Sigmoid colon (tissue), 7 donors: ENCODE results near the gene ETV3L. TPM values are rescaled to one million over a fixed set of nuclear protein-coding genes. Genes with fewer than 3 reads are reported as not detected.

Experiments
- DNase-seq: peaks from one replicate; pipeline ENCODE4 v3.0.0-alpha.2; 2019
- H3K27ac ChIP-seq, 4 donors: fragments of 200-600 bp; sonication (generic); one replicate each; pipeline ENCODE4 v1.5.1; 2016 to 2019; ENCODE audit warnings: mild to moderate bottlenecking in 1 of 4
- H3K27me3 ChIP-seq, 3 donors: fragments of 200-600 bp; sonication (generic); one replicate each; pipeline ENCODE4 v1.5.1; 2019; ENCODE audit warnings: mild to moderate bottlenecking in 1 of 3
- H3K36me3 ChIP-seq, 4 donors: fragments of 200-600 bp; sonication (generic); one replicate each; pipeline ENCODE4 v1.5.1; 2016 to 2019
- H3K4me1 ChIP-seq, 4 donors: fragments of 200-600 bp; sonication (generic); one replicate each; pipeline ENCODE4 v1.5.1; 2017 to 2019
- H3K4me3 ChIP-seq, 4 donors: fragments of 200-600 bp; sonication (generic); one replicate each; pipeline ENCODE4 v1.5.1; 2017 to 2019; ENCODE audit warnings: mild to moderate bottlenecking in 2 of 4, moderate library complexity in 1 of 4
- H3K9me3 ChIP-seq, 4 donors: fragments of 200-600 bp in 3 of 4; sonication (generic) in 3 of 4; one replicate each; pipeline versions ENCODE4 v1.5.1 to v1.6.1; 2013 to 2019
- EP300 ChIP-seq, 4 donors: sonication (generic); formaldehyde crosslinking; IDR thresholded peaks; one replicate each; pipeline ENCODE4 v1.6.1; 2017; ENCODE audit warnings: antibody characterized with exemption in 4 of 4
- POLR2A ChIP-seq, 2 donors: fragments of 450-650 bp; IDR thresholded peaks; one replicate each; pipeline ENCODE4 v1.6.1; 2016; ENCODE audit warnings: antibody characterized with exemption in 2 of 2, mild to moderate bottlenecking in 2 of 2, moderate library complexity in 2 of 2
- POLR2AphosphoS5 ChIP-seq, 4 donors: sonication (generic); formaldehyde crosslinking; IDR thresholded peaks; one replicate each; pipeline ENCODE4 v1.6.1; 2017; ENCODE audit warnings: antibody characterized with exemption in 4 of 4
- WGBS, 2 donors: extraction: QIAGEN DNeasy Blood & Tissue Kit; methylation state at CpG; one replicate each; pipeline ENCODE4 v1.1.7; 2013; 5-methylcytosine and 5-hydroxymethylcytosine counted together
- intact Hi-C: fragments of 100-400 bp; cut with DNase I; formaldehyde crosslinking; loops from one replicate; pipeline ENCODE4 v1.15.1; 2023
- polyA plus RNA-seq, 3 donors: library from polyadenylated mRNA; stranded (reverse); fragments of 200-250 nt; gene quantifications; one replicate each; pipeline ENCODE4 v1.2.3, GENCODE V29; 2013
- total RNA-seq, 4 donors: library from RNA; depleted of rRNA; stranded (reverse); fragments of >200 nt; gene quantifications; one replicate each; pipeline ENCODE4 v1.1.0, GENCODE V29; 2016
- TF ChIP-seq, protein P1 (sequence below), 4 experiments: fragments of 450-650 bp in 3 of 4; fragments of 200-600 bp in 1 of 4; IDR thresholded peaks; one replicate each; pipeline ENCODE4 v1.5.1; 2016 to 2019; ENCODE audit warnings: antibody characterized with exemption in 4 of 4, mild to moderate bottlenecking in 3 of 4, moderate library complexity in 2 of 4
- donor health status: healthy with polysubstance abuse.
- donor health status: Bipolar disorder and iron deficiency.
- donor health status: healthy.

Gene ETV3L
- total and polyA plus RNA-seq, 7 donors: 0.03 TPM; not detected in 6

DNA sequence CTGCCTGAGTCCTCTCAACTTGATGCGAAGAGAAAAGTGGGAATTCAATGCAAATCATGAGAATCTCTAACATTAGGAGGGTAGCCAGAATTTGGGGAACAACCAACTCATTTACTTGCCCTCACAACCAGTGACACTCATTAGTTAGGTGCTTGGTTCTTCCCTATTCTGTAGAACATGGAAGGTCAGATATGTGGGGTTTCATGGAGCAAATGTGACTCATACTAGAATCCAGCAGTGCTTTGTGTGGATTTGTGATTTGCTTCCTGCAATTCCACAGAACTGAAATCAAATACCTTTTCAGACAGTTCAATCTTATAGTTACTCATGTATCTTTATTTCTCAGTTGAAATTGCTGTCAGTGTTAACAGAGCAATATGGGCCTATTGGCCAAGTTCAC, 45.5 kb upstream of the ETV3L start:
- Histone ChIP-seq H3K27me3 (peaks cover 0 to 4% (median 0%) of the 10 kb centered on the region in 3 donors), H3K36me3 (no peaks in the 10 kb centered on the region), H3K27ac (no peak overlapping the region), H3K4me1 (no peaks in the 10 kb centered on the region), H3K4me3 (no peak overlapping the region), H3K9me3 (no peaks in the 10 kb centered on the region)
- DNase-seq: no peak
- WGBS, 2 donors: 97% methylated on average over 1 of the region's 1 CpG
- TF ChIP-seq POLR2AphosphoS5 (IDR thresholded peaks at IDR 0.05) (no peak), POLR2A (IDR thresholded peaks at IDR 0.05) (no peak), EP300 (IDR thresholded peaks at IDR 0.05) (no peak)
- TF ChIP-seq, protein P1, sequence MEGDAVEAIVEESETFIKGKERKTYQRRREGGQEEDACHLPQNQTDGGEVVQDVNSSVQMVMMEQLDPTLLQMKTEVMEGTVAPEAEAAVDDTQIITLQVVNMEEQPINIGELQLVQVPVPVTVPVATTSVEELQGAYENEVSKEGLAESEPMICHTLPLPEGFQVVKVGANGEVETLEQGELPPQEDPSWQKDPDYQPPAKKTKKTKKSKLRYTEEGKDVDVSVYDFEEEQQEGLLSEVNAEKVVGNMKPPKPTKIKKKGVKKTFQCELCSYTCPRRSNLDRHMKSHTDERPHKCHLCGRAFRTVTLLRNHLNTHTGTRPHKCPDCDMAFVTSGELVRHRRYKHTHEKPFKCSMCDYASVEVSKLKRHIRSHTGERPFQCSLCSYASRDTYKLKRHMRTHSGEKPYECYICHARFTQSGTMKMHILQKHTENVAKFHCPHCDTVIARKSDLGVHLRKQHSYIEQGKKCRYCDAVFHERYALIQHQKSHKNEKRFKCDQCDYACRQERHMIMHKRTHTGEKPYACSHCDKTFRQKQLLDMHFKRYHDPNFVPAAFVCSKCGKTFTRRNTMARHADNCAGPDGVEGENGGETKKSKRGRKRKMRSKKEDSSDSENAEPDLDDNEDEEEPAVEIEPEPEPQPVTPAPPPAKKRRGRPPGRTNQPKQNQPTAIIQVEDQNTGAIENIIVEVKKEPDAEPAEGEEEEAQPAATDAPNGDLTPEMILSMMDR (IDR thresholded peaks at IDR 0.05): no peak
- intact Hi-C loops: no loop called here

DNA sequence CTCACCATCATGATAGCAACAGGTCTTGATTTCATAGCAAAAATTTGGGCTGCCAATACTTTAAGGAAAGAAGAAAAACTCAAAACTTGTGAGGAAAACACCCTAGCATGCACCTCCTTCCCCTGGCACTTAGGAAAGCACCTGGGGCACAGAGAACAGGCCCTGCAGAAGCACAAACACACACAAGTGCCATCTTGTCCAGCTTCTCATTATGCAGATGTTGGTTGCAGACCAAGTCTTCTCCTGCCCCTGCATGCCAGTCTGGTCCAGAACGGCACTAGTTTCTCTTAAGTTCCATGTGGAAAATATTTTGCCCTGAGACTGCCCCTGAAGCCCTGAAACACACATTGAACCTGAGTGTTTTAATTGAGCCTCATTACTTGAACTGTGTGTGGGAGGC, 44.9 kb upstream of the ETV3L start:
- no peak overlapping the region for H3K27ac ChIP-seq
- intact Hi-C loops: no loop called here
- no peaks in the 10 kb centered on the region for H3K4me1 ChIP-seq
- no peaks in the 10 kb centered on the region for H3K27me3 ChIP-seq
- H3K36me3 ChIP-seq: no peaks in the 10 kb centered on the region
- WGBS, 2 donors: 84 to 92% methylated on average over 1 of the region's 1 CpG
- DNase-seq: no peak
- H3K9me3 ChIP-seq: no peaks in the 10 kb centered on the region
- TF ChIP-seq POLR2AphosphoS5 (IDR thresholded peaks at IDR 0.05) (no peak), EP300 (IDR thresholded peaks at IDR 0.05) (no peak), POLR2A (IDR thresholded peaks at IDR 0.05) (no peak)
- TF ChIP-seq, protein P1 (IDR thresholded peaks at IDR 0.05): no peak
- H3K4me3 ChIP-seq: no peak overlapping the region

DNA sequence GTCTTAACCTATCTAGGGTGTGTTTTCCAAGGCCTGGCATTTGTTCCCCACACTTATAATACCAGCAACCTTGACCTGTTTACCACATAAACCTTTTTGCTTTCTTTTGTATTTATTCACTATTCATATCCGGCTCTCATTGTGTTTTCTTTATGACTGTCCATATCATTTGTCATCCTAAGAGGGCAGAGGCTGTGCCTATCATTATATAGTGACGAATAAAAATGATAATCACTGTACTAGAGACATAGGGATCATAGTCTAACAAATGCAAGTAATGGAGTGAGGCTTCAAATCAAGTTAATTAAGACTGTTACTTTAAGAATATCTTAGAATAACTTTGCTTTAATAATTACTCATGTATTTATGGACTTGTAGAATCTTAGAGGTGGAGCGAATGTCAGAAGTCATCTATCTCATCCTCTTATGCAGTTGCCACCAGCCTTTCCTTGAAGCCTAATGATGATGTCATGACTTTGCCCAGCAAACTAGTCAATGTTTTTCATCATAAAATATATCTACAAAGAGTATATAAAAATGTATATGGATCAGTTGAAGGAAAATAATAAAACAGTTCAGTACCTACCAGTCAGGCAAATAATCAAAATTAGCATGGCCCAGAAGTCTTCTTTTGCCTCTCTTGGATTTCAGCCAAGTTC, 43.3 kb upstream of the ETV3L start:
- 88 to 90% methylated on average over 3 of the region's 3 CpGs for WGBS, 2 donors
- H3K27me3 ChIP-seq: no peaks in the 10 kb centered on the region
- H3K36me3 ChIP-seq: no peaks in the 10 kb centered on the region
- intact Hi-C loops: no loop called here
- DNase-seq: no peak
- no peak for TF ChIP-seq EP300 (IDR thresholded peaks at IDR 0.05)
- no peaks in the 10 kb centered on the region for H3K9me3 ChIP-seq
- H3K4me1 ChIP-seq: peaks cover 0 to 7% (median 2%) of the 10 kb centered on the region in 4 donors
- no peak overlapping the region for H3K27ac ChIP-seq
- no peak overlapping the region for H3K4me3 ChIP-seq

DNA sequence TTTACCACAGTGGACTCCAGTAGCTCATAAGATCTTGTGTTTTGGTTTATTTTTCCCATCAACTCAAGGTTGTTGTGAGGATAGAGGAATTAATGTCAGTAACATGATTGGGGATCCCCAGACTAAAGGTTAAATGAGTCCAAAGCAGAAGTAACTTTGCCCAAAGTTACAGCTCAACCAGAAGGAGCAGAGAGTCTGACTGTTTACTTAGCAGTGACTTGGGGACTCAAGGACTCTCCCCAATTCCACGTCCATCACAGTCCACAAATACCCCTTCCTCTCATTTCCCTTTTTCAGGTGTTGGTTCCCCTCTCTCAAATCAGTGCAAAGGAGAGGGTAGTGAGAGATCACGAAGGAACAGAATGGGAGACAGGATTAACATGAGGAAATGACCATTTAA, 42.6 kb upstream of the ETV3L start:
- 70 to 82% methylated on average over 2 of the region's 2 CpGs for WGBS, 2 donors
- intact Hi-C loops: no loop called here
- H3K27me3 ChIP-seq: no peaks in the 10 kb centered on the region
- H3K4me3 ChIP-seq: no peak overlapping the region
- H3K27ac ChIP-seq: no peak overlapping the region
- H3K9me3 ChIP-seq: no peaks in the 10 kb centered on the region
- no peak for DNase-seq
- TF ChIP-seq POLR2A (IDR thresholded peaks at IDR 0.05) (no peak), POLR2AphosphoS5 (IDR thresholded peaks at IDR 0.05) (no peak), EP300 (IDR thresholded peaks at IDR 0.05) (no peak)
- TF ChIP-seq, protein P1 (IDR thresholded peaks at IDR 0.05): no peak
- no peaks in the 10 kb centered on the region for H3K36me3 ChIP-seq
- H3K4me1 ChIP-seq: peaks cover 0 to 12% (median 7%) of the 10 kb centered on the region in 4 donors

DNA sequence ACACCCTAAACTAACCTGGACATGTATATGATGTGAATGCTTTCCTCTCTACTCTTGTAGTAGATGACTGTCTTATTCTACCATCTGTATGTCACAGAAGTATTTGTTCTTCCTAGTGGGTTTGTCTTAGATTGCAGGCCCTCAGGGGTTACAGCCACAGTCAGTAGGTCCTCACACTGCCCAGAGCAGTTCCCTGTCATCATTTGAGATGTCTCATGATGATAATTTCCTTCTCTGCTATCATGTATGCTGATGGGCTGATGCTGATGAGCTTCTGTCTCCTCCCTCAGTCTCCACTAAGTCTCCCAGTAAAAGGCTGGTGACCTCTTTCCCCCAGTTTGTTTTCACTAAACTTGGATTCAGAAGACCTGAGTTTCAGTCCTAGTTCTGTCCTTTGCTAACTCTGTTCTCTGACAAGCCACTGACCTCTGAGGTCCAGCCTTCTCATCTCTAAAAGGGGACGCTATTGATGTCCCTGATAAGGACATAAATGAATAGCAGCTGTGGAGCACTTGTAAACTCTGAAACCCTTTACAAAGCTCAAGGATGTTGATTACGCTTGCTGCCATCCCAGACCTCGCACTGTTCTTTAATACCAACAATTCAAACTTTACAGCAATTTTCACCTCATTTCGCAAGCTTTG, 41.7 kb upstream of the ETV3L start:
- H3K27ac ChIP-seq: no peak overlapping the region
- H3K36me3 ChIP-seq: no peaks in the 10 kb centered on the region
- TF ChIP-seq, protein P1 (IDR thresholded peaks at IDR 0.05): no peak
- TF ChIP-seq EP300 (IDR thresholded peaks at IDR 0.05): no peak
- TF ChIP-seq POLR2AphosphoS5 (IDR thresholded peaks at IDR 0.05): no peak
- no peak for TF ChIP-seq POLR2A (IDR thresholded peaks at IDR 0.05)
- H3K9me3 ChIP-seq: no peaks in the 10 kb centered on the region
- WGBS, 2 donors: 87 to 93% methylated on average over 4 of the region's 4 CpGs
- no peak for DNase-seq
- intact Hi-C loops: no loop called here
- no peaks in the 10 kb centered on the region for H3K27me3 ChIP-seq
- H3K4me1 ChIP-seq: peaks cover 0 to 21% (median 15%) of the 10 kb centered on the region in 4 donors
- H3K4me3 ChIP-seq: no peak overlapping the region
